GM10847 (cell line): ENCODE results near the gene CACYBP.

Experiments
- POLR2A ChIP-seq: IDR thresholded peaks from 2 replicates; pipeline ENCODE4 v1.6.1; 2011; ENCODE audit not compliant: insufficient read length; ENCODE audit errors: extremely low read depth

CACYBP gene

GRCh38 chr1:174999936-175000696 is at the start of gene CACYBP:
TSS of gene CACYBP (plus strand) at chr1:174999947. CDS start at chr1:175000181, 234 bp downstream.
- peak; percentile 57 for TF ChIP-seq POLR2A

- TF ChIP-seq POLR2A, result no peak
Measured at GRCh38 chr1:174953285-174954072, 46.3 kb upstream of the CACYBP start.

GRCh38 chr1:174954073-174954460 is 45.7 kb upstream of the CACYBP start:
- no peak for TF ChIP-seq POLR2A

- TF ChIP-seq POLR2A, result no peak
Measured at GRCh38 chr1:174954671-174955669, 44.8 kb upstream of the CACYBP start.

GRCh38 chr1:174956086-174956485 is 43.7 kb upstream of the CACYBP start:
- no peak for TF ChIP-seq POLR2A

- TF ChIP-seq POLR2A, result no peak
Measured at GRCh38 chr1:174956976-174957375, 42.8 kb upstream of the CACYBP start.

GRCh38 chr1:174957829-174958228 is 41.9 kb upstream of the CACYBP start:
- TF ChIP-seq POLR2A, result no peak

- TF ChIP-seq POLR2A, result no peak
Measured at GRCh38 chr1:174958396-174958795, 41.4 kb upstream of the CACYBP start.

- no peak for TF ChIP-seq POLR2A
Measured at GRCh38 chr1:174960362-174960761, 39.4 kb upstream of the CACYBP start.

GRCh38 chr1:174963529-174964125 is 36.1 kb upstream of the CACYBP start:
- no peak for TF ChIP-seq POLR2A

- no peak for TF ChIP-seq POLR2A
Measured at GRCh38 chr1:174964261-174964971, 35.3 kb upstream of the CACYBP start.

- TF ChIP-seq POLR2A, result no peak
Measured at GRCh38 chr1:174964972-174965361, 34.8 kb upstream of the CACYBP start.

- no peak for TF ChIP-seq POLR2A
Measured at GRCh38 chr1:174965362-174966007, 34.3 kb upstream of the CACYBP start.
